AG09309 (cell line): ENCODE measurements around the gene CDC20.
A peak's percentile ranks its signal among the peaks of the same experiment; 100 is the strongest.

Experiments used
- DNase-seq: peaks from one replicate; pipeline ENCODE4 v3.0.0-alpha.2; 2010; ENCODE audit warnings: low read depth
- H3K4me3 ChIP-seq: 2 replicates; pipeline ENCODE4 v1.5.1; 2011; ENCODE audit warnings: mild to moderate bottlenecking, low read depth, low read length, moderate library complexity; ENCODE audit not compliant: control insufficient read depth
- CTCF ChIP-seq: IDR thresholded peaks from 2 replicates; pipeline ENCODE4 v1.5.1; 2011; ENCODE audit warnings: mild to moderate bottlenecking, low read depth, low read length, inconsistent platforms; ENCODE audit not compliant: insufficient read depth, control insufficient read depth; ENCODE audit errors: missing control alignments

The CDC20 gene

GRCh38 chr1:43348809-43349593, 9.8 kb upstream of the CDC20 start:
- peak overlapping the region; percentile 44 for H3K4me3 ChIP-seq
- TF ChIP-seq CTCF = no peak
- no peak for DNase-seq

- no peak for DNase-seq
- peak overlapping the region; percentile 44 for H3K4me3 ChIP-seq
- no peak for TF ChIP-seq CTCF
These were observed 9.0 kb upstream of the CDC20 start for GRCh38 chr1:43349594-43350306.

GRCh38 chr1:43350976-43351375, 7.8 kb upstream of the CDC20 start:
- no peak for TF ChIP-seq CTCF
- no peak for DNase-seq
- H3K4me3 ChIP-seq = no peak overlapping the region

- no peak for TF ChIP-seq CTCF
- DNase-seq = no peak
- H3K4me3 ChIP-seq = no peak overlapping the region
These were observed 7.1 kb upstream of the CDC20 start for GRCh38 chr1:43351421-43352350.

GRCh38 chr1:43352351-43352705, 6.5 kb upstream of the CDC20 start:
- no peak for TF ChIP-seq CTCF
- no peak for DNase-seq
- H3K4me3 ChIP-seq = no peak overlapping the region

- no peak for TF ChIP-seq CTCF
- DNase-seq = no peak
- H3K4me3 ChIP-seq = no peak overlapping the region
These were observed 5.9 kb upstream of the CDC20 start for GRCh38 chr1:43352881-43353280.
